Lower leg skin (tissue), 4 donors: ENCODE measurements around the gene ARPP21. TPM values are rescaled to one million over a fixed set of nuclear protein-coding genes. Genes with fewer than 3 reads are reported as not detected.

ENCODE experiments used
- DNase-seq, 2 donors: peaks; one replicate each; pipeline ENCODE4 v3.0.0-alpha.2; 2019; ENCODE audit warnings: low spot score in 2 of 2
- H3K4me3 ChIP-seq: fragments of 200-600 bp; sonication (generic); 2 replicates; pipeline ENCODE4 v1.5.1; 2017; ENCODE audit warnings: mild to moderate bottlenecking, low read depth; ENCODE audit not compliant: poor library complexity, severe bottlenecking
- POLR2A ChIP-seq, 2 donors: fragments of 450-650 bp; IDR thresholded peaks; one replicate each; pipeline ENCODE4 v1.6.1; 2016 to 2017; ENCODE audit warnings: antibody characterized with exemption in 2 of 2, mild to moderate bottlenecking in 1 of 2, moderate library complexity in 1 of 2
- whole genome bisulfite sequencing, 2 donors: methylation state at CpG; one replicate each; pipeline ENCODE4 v1.1.5; 2018; 5-methylcytosine and 5-hydroxymethylcytosine counted together
- intact Hi-C: fragments of 100-400 bp; cut with DNase I; formaldehyde crosslinking; loops from one replicate; pipeline ENCODE4 v1.15.0; 2023; ENCODE audit warnings: low total_unique reads
- total RNA-seq, 4 donors: library from RNA; depleted of rRNA; stranded (reverse); fragments of >200 nt; gene quantifications; one replicate each; pipeline ENCODE4 v1.1.0, GENCODE V29; 2016
- TF ChIP-seq, protein P1 (sequence below), 3 donors: fragments of 450-650 bp; IDR thresholded peaks; one replicate each; pipeline ENCODE4 v1.5.1; 2016; ENCODE audit warnings: antibody characterized with exemption in 3 of 3, mild to moderate bottlenecking in 3 of 3, moderate library complexity in 2 of 3

ARPP21 gene
- total RNA-seq, 4 donors from 2014 or later, result not detected

DNA sequence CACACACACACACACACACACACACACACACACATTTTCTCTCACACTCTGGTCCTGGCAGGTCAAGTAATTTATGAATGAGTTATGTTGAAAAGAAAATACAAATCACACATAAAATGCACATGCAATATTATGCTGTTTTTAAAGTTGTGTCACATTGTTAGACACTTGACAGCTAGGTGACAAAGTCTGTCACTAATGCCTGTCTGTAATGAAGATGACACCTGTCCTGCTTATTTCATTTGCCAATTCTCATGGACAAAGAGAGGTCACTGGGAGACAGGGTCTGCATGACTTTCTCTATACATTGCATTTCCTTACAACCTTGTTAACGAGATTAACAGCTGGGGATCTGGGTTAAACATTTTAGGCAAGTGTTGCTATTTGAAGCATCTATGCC lies 71.2 kb downstream of the ARPP21 start:
- intact Hi-C loops, result no loop called here
- H3K4me3 ChIP-seq, result no peak overlapping the region
- TF ChIP-seq, protein P1, sequence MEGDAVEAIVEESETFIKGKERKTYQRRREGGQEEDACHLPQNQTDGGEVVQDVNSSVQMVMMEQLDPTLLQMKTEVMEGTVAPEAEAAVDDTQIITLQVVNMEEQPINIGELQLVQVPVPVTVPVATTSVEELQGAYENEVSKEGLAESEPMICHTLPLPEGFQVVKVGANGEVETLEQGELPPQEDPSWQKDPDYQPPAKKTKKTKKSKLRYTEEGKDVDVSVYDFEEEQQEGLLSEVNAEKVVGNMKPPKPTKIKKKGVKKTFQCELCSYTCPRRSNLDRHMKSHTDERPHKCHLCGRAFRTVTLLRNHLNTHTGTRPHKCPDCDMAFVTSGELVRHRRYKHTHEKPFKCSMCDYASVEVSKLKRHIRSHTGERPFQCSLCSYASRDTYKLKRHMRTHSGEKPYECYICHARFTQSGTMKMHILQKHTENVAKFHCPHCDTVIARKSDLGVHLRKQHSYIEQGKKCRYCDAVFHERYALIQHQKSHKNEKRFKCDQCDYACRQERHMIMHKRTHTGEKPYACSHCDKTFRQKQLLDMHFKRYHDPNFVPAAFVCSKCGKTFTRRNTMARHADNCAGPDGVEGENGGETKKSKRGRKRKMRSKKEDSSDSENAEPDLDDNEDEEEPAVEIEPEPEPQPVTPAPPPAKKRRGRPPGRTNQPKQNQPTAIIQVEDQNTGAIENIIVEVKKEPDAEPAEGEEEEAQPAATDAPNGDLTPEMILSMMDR (IDR thresholded peaks at IDR 0.05), result no peak
- no peak for TF ChIP-seq POLR2A (IDR thresholded peaks at IDR 0.05)
- 70 to 75% methylated on average over 1 of the region's 1 CpG for WGBS, 2 donors
- no peak for DNase-seq

DNA sequence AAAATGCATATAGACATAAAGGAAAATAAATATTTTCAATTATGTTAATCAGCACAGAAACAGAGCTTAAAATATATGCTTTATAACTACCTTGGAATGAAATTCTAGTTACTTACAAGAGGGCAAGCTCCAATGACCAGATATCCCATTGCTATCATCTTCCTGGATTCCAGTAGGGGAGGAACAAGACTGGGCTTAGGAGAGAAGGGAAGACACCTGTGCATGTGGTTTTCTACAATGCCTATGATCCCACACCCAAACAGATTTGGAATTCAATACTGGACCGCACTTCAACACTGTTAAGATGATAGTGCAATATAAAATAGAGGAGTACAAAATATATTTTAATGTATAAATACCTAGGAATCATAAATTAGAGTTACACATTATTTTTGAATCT lies 79.6 kb downstream of the ARPP21 start:
- intact Hi-C loops, result no loop called here
- no peak for TF ChIP-seq POLR2A (IDR thresholded peaks at IDR 0.05)
- TF ChIP-seq, protein P1 (IDR thresholded peaks at IDR 0.05), result no peak
- no peak overlapping the region for H3K4me3 ChIP-seq
- 91 to 95% methylated on average over 1 of the region's 1 CpG for WGBS, 2 donors
- DNase-seq, result no peak

DNA sequence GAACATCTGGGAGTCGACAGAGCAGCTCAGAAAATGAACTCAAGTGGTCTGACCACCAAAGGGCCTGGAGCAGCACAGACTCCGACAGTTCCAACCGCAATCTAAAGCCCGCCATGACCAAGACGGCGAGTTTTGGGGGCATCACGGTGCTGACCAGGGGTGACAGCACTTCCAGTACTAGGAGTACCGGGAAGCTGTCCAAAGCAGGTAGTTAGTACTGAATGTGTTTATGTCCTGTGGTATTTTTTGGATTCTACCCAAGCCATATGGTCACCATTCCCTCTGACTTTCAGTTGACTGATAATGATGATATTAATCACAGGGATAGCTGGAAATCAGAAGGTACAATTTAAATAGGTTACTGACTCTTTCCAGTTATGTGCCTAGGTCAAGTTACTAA lies 82.3 kb downstream of the ARPP21 start:
- WGBS, 2 donors, result 80 to 81% methylated on average over 8 of the region's 8 CpGs
- intact Hi-C loops, result no loop called here
- DNase-seq, result no peak
- TF ChIP-seq POLR2A (IDR thresholded peaks at IDR 0.05), result no peak
- TF ChIP-seq, protein P1 (IDR thresholded peaks at IDR 0.05), result no peak
- no peak overlapping the region for H3K4me3 ChIP-seq

DNA sequence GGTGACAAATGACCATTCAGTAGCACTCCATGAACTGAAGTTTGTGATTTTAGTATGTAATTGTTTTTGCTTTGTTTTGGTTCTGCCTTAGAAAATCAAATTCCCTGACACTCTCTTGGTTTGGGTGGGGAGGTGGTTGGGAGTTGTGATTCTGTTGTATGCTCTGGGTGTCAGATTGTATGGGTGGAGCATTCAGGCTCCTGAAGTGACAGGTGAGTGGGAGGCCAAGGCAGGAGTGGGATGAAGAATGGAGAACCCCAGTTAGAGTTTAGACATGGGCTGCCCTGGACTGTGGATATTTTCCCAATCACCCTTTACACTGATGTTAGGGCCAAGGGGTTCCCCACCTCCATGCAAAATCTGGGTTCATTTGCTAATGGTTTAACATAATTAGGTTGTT lies 83.6 kb downstream of the ARPP21 start:
- no peak for TF ChIP-seq POLR2A (IDR thresholded peaks at IDR 0.05)
- TF ChIP-seq, protein P1 (IDR thresholded peaks at IDR 0.05), result no peak
- intact Hi-C loops, result no loop called here

DNA sequence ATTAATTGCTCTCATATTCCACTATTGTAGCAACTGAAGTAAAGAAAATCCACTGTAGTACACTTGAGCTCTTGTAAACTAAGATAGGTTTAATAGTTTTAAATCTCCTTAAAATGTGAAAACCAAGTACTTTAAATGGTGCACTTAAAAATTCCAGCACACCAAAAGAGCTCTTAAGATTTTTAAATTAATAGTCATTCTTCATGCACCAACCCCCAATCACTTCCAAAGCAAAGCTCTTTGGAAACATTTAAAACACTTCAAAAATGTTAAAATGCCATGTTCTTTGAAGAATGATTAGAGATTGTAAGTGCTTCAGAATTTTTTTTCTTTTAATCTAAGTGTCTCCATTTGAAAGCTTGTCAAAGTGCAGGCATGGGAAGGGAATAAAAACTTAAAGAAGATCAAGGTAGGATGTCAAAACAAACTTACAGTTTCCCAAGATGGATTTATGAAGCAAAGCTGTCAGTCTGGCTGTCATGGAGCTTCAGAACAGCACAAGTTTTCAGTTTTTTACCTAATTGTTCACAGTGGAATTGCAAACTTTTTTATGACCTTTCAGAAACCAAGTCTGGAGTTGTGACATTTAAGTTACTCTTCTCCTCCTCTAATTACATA lies 84.3 kb downstream of the ARPP21 start:
- intact Hi-C loops, result no loop called here
- TF ChIP-seq POLR2A (IDR thresholded peaks at IDR 0.05), result no peak
- TF ChIP-seq, protein P1 (IDR thresholded peaks at IDR 0.05), result no peak
- no peak for DNase-seq
- H3K4me3 ChIP-seq, result no peak overlapping the region

More for the DNA sequence above, 83.6 kb downstream of the ARPP21 start:
- no peak overlapping the region for H3K4me3 ChIP-seq
- no peak for DNase-seq

DNA sequence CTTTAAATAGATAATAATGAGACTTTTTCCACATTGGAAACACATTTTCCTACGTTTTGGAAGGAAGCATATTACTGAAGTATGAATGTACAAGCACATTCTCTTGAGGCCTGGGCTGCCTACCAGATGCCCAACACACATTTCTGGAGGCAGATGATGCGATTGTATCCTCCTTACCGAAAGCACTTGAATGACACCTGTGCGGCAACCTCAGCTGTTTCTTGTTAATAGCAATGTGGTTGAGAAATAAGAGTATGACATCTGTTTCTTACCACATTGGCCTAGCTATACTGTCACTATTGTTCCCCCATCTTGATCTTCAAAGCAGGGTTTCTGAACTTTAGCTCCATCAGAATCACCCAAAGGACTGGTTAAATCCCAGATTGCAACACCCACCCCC lies 84.8 kb downstream of the ARPP21 start:
- intact Hi-C loops, result no loop called here
- 65 to 70% methylated on average over 4 of the region's 4 CpGs for WGBS, 2 donors
- no peak overlapping the region for H3K4me3 ChIP-seq
- no peak for DNase-seq
- TF ChIP-seq POLR2A (IDR thresholded peaks at IDR 0.05), result no peak
- TF ChIP-seq, protein P1 (IDR thresholded peaks at IDR 0.05), result no peak
